Measurements from ENCODE around the gene BTNL9. TPM values are rescaled to one million over a fixed set of nuclear protein-coding genes. Genes with fewer than 3 reads are reported as not detected.
"Not testable (repeated sequence)": the region's sequence is repeated elsewhere in the genome, so short reads cannot be mapped to it uniquely, and the experiment has no call there.

BTNL9 gene
- total RNA-seq, 1 donor from 2014 or later, result 19.6 TPM

- no peak for DNase-seq
Measured at GRCh38 chr5:181062631-181063030, 22.6 kb downstream of the BTNL9 start.

GRCh38 chr5:181063514-181063913 lies 23.4 kb downstream of the BTNL9 start:
- DNase-seq, result no peak

- DNase-seq, result no peak
Measured at GRCh38 chr5:181064987-181065386, 24.9 kb downstream of the BTNL9 start.

GRCh38 chr5:181069767-181070491 lies 29.9 kb downstream of the BTNL9 start:
- no peak for DNase-seq

GRCh38 chr5:181070523-181070922 lies 30.5 kb downstream of the BTNL9 start:
- no peak for DNase-seq

GRCh38 chr5:181071257-181071656 lies 31.2 kb downstream of the BTNL9 start:
- no peak for DNase-seq

- no peak for DNase-seq
Measured at GRCh38 chr5:181076920-181077319, 36.9 kb downstream of the BTNL9 start.

- DNase-seq, result no peak
Measured at GRCh38 chr5:181081989-181082388, 41.9 kb downstream of the BTNL9 start.

GRCh38 chr5:181084621-181085195 lies 44.6 kb downstream of the BTNL9 start:
- DNase-seq, result no peak

GRCh38 chr5:181086026-181086883 lies 46.2 kb downstream of the BTNL9 start:
- DNase-seq, result no peak

GRCh38 chr5:181086884-181087205 lies 46.8 kb downstream of the BTNL9 start:
- DNase-seq, result no peak

GRCh38 chr5:181087309-181087708 lies 47.2 kb downstream of the BTNL9 start:
- DNase-seq, result no peak

GRCh38 chr5:181088289-181088688 lies 48.2 kb downstream of the BTNL9 start:
- DNase-seq, result no peak

GRCh38 chr5:181092428-181092827 lies 52.4 kb downstream of the BTNL9 start:
- no peak for DNase-seq

- not testable (repeated sequence) for DNase-seq
Measured at GRCh38 chr5:181095162-181095561, 55.1 kb downstream of the BTNL9 start.

- DNase-seq, result not testable (repeated sequence)
Measured at GRCh38 chr5:181096721-181097382, 56.8 kb downstream of the BTNL9 start.

GRCh38 chr5:181097383-181097753 lies 57.3 kb downstream of the BTNL9 start:
- DNase-seq, result not testable (repeated sequence)

- not testable (repeated sequence) for DNase-seq
Measured at GRCh38 chr5:181097759-181098491, 57.9 kb downstream of the BTNL9 start.

GRCh38 chr5:181098762-181099601 lies 58.9 kb downstream of the BTNL9 start:
- no peak for DNase-seq

GRCh38 chr5:181099602-181100086 lies 59.6 kb downstream of the BTNL9 start:
- no peak for DNase-seq
